Fibroblast of lung (primary cell): ENCODE data around the gene MACROD1. TPM values are rescaled to one million over a fixed set of nuclear protein-coding genes. Genes with fewer than 3 reads are reported as not detected.

Experiments used
- DNase-seq, 2 donors: peaks; one replicate each; pipeline versions ENCODE4 v3.0.0 to v3.0.0-alpha.2; 2010; ENCODE audit warnings: low read depth in 2 of 2
- H2AFZ ChIP-seq: 2 replicates; pipeline ENCODE4 v1.5.1; 2012; ENCODE audit warnings: low read length, control low read depth, inconsistent platforms
- H3K27ac ChIP-seq: 2 replicates; pipeline ENCODE4 v1.5.1; 2011; ENCODE audit warnings: low read length, control low read depth; ENCODE audit not compliant: insufficient read depth
- H3K27me3 ChIP-seq: 2 replicates; pipeline ENCODE4 v1.5.1; 2011; ENCODE audit warnings: mild to moderate bottlenecking, low read length; ENCODE audit not compliant: control insufficient read depth, insufficient read depth
- H3K36me3 ChIP-seq: 2 replicates; pipeline ENCODE4 v1.5.1; 2011; ENCODE audit warnings: low read length; ENCODE audit not compliant: control insufficient read depth, insufficient read depth
- H3K4me1 ChIP-seq: 2 replicates; pipeline ENCODE4 v1.5.1; 2011; ENCODE audit warnings: low read length; ENCODE audit not compliant: control insufficient read depth, insufficient read depth; ENCODE audit errors: extremely low read depth
- H3K4me2 ChIP-seq: 2 replicates; pipeline ENCODE4 v1.5.1; 2011; ENCODE audit warnings: low read length, control low read depth; ENCODE audit not compliant: insufficient read depth; ENCODE audit errors: extremely low read depth
- H3K4me3 ChIP-seq, 4 experiments: fragments of 200-600 bp in 1 of 4; sonication (generic) in 1 of 4; replicated peaks in 1 of 4; 2 replicates each; pipeline ENCODE4 v1.5.1; 2011 to 2016; ENCODE audit warnings: low read length in 4 of 4, low read depth in 3 of 4, mild to moderate bottlenecking in 3 of 4, control low read depth in 2 of 4, inconsistent platforms in 1 of 4, mixed read lengths in 1 of 4; ENCODE audit not compliant: insufficient read depth in 1 of 4; ENCODE audit errors: control extremely low read depth in 1 of 4
- H3K79me2 ChIP-seq: 2 replicates; pipeline ENCODE4 v1.5.1; 2012; ENCODE audit warnings: mild to moderate bottlenecking, low read length, inconsistent platforms; ENCODE audit not compliant: control insufficient read depth, insufficient read depth
- H3K9ac ChIP-seq: 2 replicates; pipeline ENCODE4 v1.5.1; 2011; ENCODE audit warnings: mild to moderate bottlenecking, low read length, control low read depth; ENCODE audit not compliant: insufficient read depth
- H3K9me3 ChIP-seq: 2 replicates; pipeline ENCODE4 v1.5.1; 2012; ENCODE audit warnings: low read depth, low read length; ENCODE audit not compliant: control insufficient read depth, insufficient read depth
- H4K20me1 ChIP-seq: 2 replicates; pipeline ENCODE4 v1.5.1; 2011; ENCODE audit warnings: low read length; ENCODE audit not compliant: control insufficient read depth, insufficient read depth; ENCODE audit errors: extremely low read depth
- EZH2 ChIP-seq: IDR thresholded peaks from 2 replicates; pipeline ENCODE4 v1.5.1; 2012; ENCODE audit warnings: low read length, control low read depth, mild to moderate bottlenecking; ENCODE audit errors: missing control alignments
- polyA plus RNA-seq, 2 donors: library from polyadenylated mRNA; depleted of rRNA in 1 of 2; stranded (reverse) in 1 of 2; unstranded in 1 of 2; fragments of >200 nt; gene quantifications; 2 replicates each; pipeline ENCODE4 v1.2.1, GENCODE V29; 2011 to 2012; ENCODE audit warnings: missing spikeins in 1 of 2
- total RNA-seq: library from RNA; depleted of rRNA; stranded (reverse); fragments of >200 nt; gene quantifications from 2 replicates; pipeline ENCODE4 v1.2.1, GENCODE V29; 2014
- TF ChIP-seq, protein P1 (sequence below), 2 donors: IDR thresholded peaks in 1 of 2; conservative IDR thresholded peaks in 1 of 2; 1 replicate in 1 of 2; 2 replicates in 1 of 2; pipeline ENCODE4 v1.5.1; 2011 to 2012; ENCODE audit warnings: low read length in 2 of 2, control low read depth in 1 of 2, inconsistent platforms in 1 of 2, low read depth in 1 of 2, mild to moderate bottlenecking in 1 of 2

Gene MACROD1
- total and polyA plus RNA-seq, 2 donors (not counting 1 experiment from before 2014, with no cell fraction given): 8.8 to 24.8 TPM

DNA sequence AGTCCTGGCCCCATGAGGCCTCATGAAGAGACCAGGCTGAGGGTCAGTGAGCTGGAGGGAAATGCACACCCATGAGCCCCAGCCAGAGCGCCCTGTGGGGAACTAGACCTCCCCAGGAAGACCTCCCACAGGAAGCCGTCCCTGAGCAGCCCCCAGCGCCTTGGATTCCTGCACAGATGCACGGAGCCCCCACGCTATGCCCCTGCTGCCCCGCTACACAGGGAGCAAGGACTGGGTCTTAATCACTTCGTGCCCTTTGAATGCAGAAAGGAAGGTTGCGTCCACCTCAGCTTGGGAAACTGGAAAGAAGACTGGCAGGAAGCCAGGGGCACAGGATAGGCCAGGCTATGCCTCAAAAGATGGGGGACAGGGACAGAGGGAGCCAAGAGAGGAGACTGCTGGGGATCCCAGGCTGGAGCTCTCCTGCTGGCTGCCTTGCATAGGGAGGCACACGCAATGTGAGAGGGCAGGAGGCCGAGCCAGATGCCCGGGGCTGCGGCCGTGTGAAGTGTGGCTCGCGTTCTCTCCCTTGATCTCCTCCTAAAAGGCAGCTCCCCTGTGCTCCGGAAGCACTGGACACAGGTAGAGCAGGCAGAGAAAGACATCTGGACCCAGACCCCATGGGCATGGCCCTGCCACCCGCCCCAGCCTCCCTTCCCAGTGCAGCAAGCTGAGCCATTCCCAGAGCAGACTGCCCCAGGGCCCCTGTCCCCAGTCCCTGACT lies 32.8 kb downstream of the MACROD1 start:
- Histone ChIP-seq H3K4me3 (no peak overlapping the region), H3K79me2 (no peaks in the 10 kb centered on the region), H3K4me2 (no peak overlapping the region), H3K27ac (no peak overlapping the region), H3K36me3 (no peaks in the 10 kb centered on the region), H3K9me3 (no peaks in the 10 kb centered on the region), H4K20me1 (no peaks in the 10 kb centered on the region), H3K27me3 (no peaks in the 10 kb centered on the region), H2AFZ (no peak overlapping the region), H3K9ac (no peak overlapping the region), H3K4me1 (no peaks in the 10 kb centered on the region)
- TF ChIP-seq, protein P1, sequence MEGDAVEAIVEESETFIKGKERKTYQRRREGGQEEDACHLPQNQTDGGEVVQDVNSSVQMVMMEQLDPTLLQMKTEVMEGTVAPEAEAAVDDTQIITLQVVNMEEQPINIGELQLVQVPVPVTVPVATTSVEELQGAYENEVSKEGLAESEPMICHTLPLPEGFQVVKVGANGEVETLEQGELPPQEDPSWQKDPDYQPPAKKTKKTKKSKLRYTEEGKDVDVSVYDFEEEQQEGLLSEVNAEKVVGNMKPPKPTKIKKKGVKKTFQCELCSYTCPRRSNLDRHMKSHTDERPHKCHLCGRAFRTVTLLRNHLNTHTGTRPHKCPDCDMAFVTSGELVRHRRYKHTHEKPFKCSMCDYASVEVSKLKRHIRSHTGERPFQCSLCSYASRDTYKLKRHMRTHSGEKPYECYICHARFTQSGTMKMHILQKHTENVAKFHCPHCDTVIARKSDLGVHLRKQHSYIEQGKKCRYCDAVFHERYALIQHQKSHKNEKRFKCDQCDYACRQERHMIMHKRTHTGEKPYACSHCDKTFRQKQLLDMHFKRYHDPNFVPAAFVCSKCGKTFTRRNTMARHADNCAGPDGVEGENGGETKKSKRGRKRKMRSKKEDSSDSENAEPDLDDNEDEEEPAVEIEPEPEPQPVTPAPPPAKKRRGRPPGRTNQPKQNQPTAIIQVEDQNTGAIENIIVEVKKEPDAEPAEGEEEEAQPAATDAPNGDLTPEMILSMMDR (conservative IDR thresholded peaks at IDR 0.05 in 1 of 2, IDR thresholded peaks at IDR 0.05 in 1 of 2; ENCODE audit: low read depth in 1 of 2, low read length in 2 of 2): no peak
- no peak for TF ChIP-seq EZH2
- DNase-seq: no peak

DNA sequence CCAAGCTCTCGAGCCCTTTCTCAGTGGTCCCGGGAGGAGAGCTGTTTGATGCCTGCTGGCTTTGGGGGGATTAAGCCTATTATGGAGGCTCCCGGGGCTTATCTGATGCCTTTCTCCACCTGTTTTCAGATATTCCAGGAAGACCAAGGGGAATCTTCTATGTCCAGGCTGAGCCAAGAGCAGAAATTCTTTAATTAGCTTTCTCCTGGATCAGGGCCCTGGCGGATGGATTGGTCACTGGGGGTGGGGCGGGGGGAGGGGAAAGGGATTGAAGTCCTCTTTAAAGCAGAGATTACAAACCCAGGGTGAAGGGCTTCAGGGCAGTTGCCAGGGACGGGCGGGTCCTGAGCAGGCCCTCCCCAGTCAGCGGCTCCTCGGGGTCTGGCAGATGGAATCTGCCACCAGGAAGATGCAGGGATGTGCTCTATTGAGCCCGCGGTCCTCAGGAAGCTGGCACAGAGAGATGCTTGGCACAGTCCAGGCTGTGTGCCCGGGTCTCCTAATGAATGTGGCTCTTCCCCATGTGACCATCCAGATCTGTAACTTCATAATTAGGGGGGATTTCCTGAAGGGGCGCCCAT lies 33.6 kb downstream of the MACROD1 start:
- Histone ChIP-seq H3K36me3 (no peaks in the 10 kb centered on the region), H3K27ac (no peak overlapping the region), H3K9me3 (no peaks in the 10 kb centered on the region), H2AFZ (no peak overlapping the region), H3K9ac (no peak overlapping the region), H3K27me3 (no peaks in the 10 kb centered on the region), H4K20me1 (no peaks in the 10 kb centered on the region), H3K4me2 (no peak overlapping the region), H3K4me3 (no peak overlapping the region), H3K4me1 (no peaks in the 10 kb centered on the region), H3K79me2 (no peaks in the 10 kb centered on the region)
- no peak for TF ChIP-seq EZH2
- DNase-seq: no peak

DNA sequence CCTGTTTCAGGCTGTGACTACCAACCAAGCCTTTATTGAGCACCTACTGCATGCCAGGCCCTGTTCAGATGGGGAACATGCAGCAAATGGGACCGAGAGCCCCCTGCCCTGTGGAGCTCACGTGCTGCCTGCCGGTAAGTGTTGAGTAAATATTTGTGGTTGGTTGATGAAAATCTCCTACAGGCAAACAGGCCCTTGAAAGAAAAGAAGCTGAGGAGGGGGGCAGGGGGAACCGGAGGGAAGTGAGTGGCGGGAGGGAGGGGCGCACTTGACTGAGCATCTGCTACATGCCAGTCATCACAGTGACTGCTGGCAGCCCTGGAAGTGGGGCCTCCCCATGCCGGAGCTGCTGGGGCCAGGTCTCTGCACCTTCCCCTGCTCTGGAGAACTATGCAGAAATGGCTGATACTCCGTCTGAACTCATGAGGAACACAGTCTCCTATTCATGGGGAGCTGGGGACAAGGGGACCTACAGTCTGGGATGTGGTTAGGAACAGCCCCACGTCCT lies 34.2 kb downstream of the MACROD1 start:
- Histone ChIP-seq H3K4me3 (no peak overlapping the region), H3K79me2 (no peaks in the 10 kb centered on the region), H2AFZ (no peak overlapping the region), H3K36me3 (no peaks in the 10 kb centered on the region), H3K4me1 (no peaks in the 10 kb centered on the region), H3K4me2 (no peak overlapping the region), H4K20me1 (no peaks in the 10 kb centered on the region), H3K27me3 (no peaks in the 10 kb centered on the region), H3K9ac (no peak overlapping the region), H3K27ac (no peak overlapping the region), H3K9me3 (no peaks in the 10 kb centered on the region)
- TF ChIP-seq EZH2: no peak
- TF ChIP-seq, protein P1 (conservative IDR thresholded peaks at IDR 0.05 in 1 of 2, IDR thresholded peaks at IDR 0.05 in 1 of 2; ENCODE audit: low read depth in 1 of 2, low read length in 2 of 2): no peak
- DNase-seq: no peak
